Activated CD8-positive, alpha-beta T cell treated with anti-CD3 and anti-CD28 coated beads for 36 hours (primary cell): Measurements from ENCODE around the gene ZCCHC24. TPM values are rescaled to one million over a fixed set of nuclear protein-coding genes. Genes with fewer than 3 reads are reported as not detected.

Experiments used
- ATAC-seq: fragments of 200-7000 bp; cut with Tn5 transposase; one replicate; pipeline ENCODE4 v1.10.0; 2021; ENCODE audit warnings: mild to moderate bottlenecking, moderate library complexity
- CTCF ChIA-PET: fragments of 350-600 bp; sonication (Branson Sonifier 250); formaldehyde crosslinking; loops from one replicate; lab custom pipeline; 2021; ENCODE audit warnings: antibody characterized with exemption; lab: Charles Lee
- POLR2A ChIA-PET: fragments of 350-600 bp; sonication (Branson Sonifier 250); formaldehyde crosslinking; loops from one replicate; lab custom pipeline; 2021; ENCODE audit warnings: antibody characterized with exemption; lab: Charles Lee
- DNase-seq: peaks from one replicate; pipeline ENCODE4 v3.0.0-alpha.2; 2020
- H3K27ac Mint-ChIP-seq: one replicate; pipeline ENCODE4 v1.8.0; 2021; ENCODE audit warnings: mild to moderate bottlenecking, mixed read lengths
- H3K27me3 Mint-ChIP-seq: one replicate; pipeline ENCODE4 v1.8.0; 2021; ENCODE audit warnings: mixed read lengths
- H3K36me3 Mint-ChIP-seq: one replicate; pipeline ENCODE4 v1.8.0; 2021; ENCODE audit warnings: low read depth, mixed read lengths
- H3K4me1 Mint-ChIP-seq: one replicate; pipeline ENCODE4 v1.8.0; 2021; ENCODE audit warnings: low read depth, mixed read lengths
- H3K4me3 Mint-ChIP-seq: one replicate; pipeline ENCODE4 v1.8.0; 2021; ENCODE audit warnings: mild to moderate bottlenecking, moderate library complexity, mixed read lengths
- H3K9me3 Mint-ChIP-seq: one replicate; pipeline ENCODE4 v1.8.0; 2021; ENCODE audit warnings: mixed read lengths
- CTCF ChIP-seq: fragments of 200-600 bp; IDR thresholded peaks from one replicate; pipeline ENCODE4 v1.8.0; 2022; ENCODE audit warnings: antibody characterized with exemption, mild to moderate bottlenecking
- intact Hi-C: fragments of 100-400 bp; cut with micrococcal nuclease; formaldehyde crosslinking; loops from one replicate; pipeline ENCODE4 v1.10.0; 2022
- total RNA-seq, 2 experiments: library from RNA; stranded (reverse); gene quantifications; one replicate each; pipeline ENCODE4 v1.2.3, GENCODE V29; 2021

ZCCHC24 gene
- total RNA-seq, 2 experiments from 2014 or later = 1.0 to 1.7 TPM

- ChIA-PET POLR2A (interaction anchor here (2.3 to 3.2 kb wide), 2 partner anchors 9 to 12 kb away, joined by 10 to 22 read pairs; no protein-coding TSS in a partner anchor), CTCF (interaction anchor here (0.9 to 1.5 kb wide), 2 partner anchors 9 to 18 kb away, joined by 6 read pairs; partner anchors contain the start of gene PPIF)
- Mint-ChIP-seq H3K4me3 (no peak overlapping the region), H3K27me3 (no peaks in the 10 kb centered on the region), H3K4me1 (peaks cover 45% of the 10 kb centered on the region), H3K9me3 (no peaks in the 10 kb centered on the region), H3K27ac (no peak overlapping the region), H3K36me3 (peaks cover 46% of the 10 kb centered on the region)
- intact Hi-C loops = no loop called here
- ATAC-seq (no peak), DNase-seq (no peak)
- no peak for TF ChIP-seq CTCF
Measured at GRCh38 chr10:79357180-79357579, 88.2 kb downstream of the ZCCHC24 start.

- intact Hi-C loops = no loop called here
- TF ChIP-seq CTCF = no peak
- POLR2A ChIA-PET = interaction anchor here (2.3 to 3.2 kb wide), 2 partner anchors 8 to 11 kb away, joined by 10 to 22 read pairs; no protein-coding TSS in a partner anchor
- ATAC-seq (peak; percentile 35), DNase-seq (no peak)
- no peak overlapping the region for H3K4me3 Mint-ChIP-seq
- H3K27me3 Mint-ChIP-seq = no peaks in the 10 kb centered on the region
- no peak overlapping the region for H3K27ac Mint-ChIP-seq
- H3K9me3 Mint-ChIP-seq = no peaks in the 10 kb centered on the region
- peaks cover 35% of the 10 kb centered on the region for H3K4me1 Mint-ChIP-seq
- CTCF ChIA-PET = no interaction called here
- peaks cover 51% of the 10 kb centered on the region for H3K36me3 Mint-ChIP-seq
Measured at GRCh38 chr10:79356104-79356503, 89.3 kb downstream of the ZCCHC24 start.

- CTCF ChIA-PET = interaction anchor here (1.2 kb wide), 1 partner anchor 11 kb away, joined by 3 read pairs; no protein-coding TSS in a partner anchor
- no peaks in the 10 kb centered on the region for H3K9me3 Mint-ChIP-seq
- peaks cover 34% of the 10 kb centered on the region for H3K4me1 Mint-ChIP-seq
- no peaks in the 10 kb centered on the region for H3K27me3 Mint-ChIP-seq
- TF ChIP-seq CTCF = no peak
- ATAC-seq (no peak), DNase-seq (no peak)
- H3K27ac Mint-ChIP-seq = no peak overlapping the region
- POLR2A ChIA-PET = interaction anchor here (0.6 to 2.3 kb wide), 6 partner anchors 10 to 107 kb away, joined by 3 to 10 read pairs (median 4); no protein-coding TSS in a partner anchor
- no peak overlapping the region for H3K4me3 Mint-ChIP-seq
- intact Hi-C loops = no loop called here
- peaks cover 55% of the 10 kb centered on the region for H3K36me3 Mint-ChIP-seq
Measured at GRCh38 chr10:79355420-79356017, 89.9 kb downstream of the ZCCHC24 start.

- CTCF ChIA-PET = interaction anchor here (1.2 to 1.7 kb wide), 2 partner anchors 12 to 20 kb away, joined by 3 to 5 read pairs; no protein-coding TSS in a partner anchor
- no peak overlapping the region for H3K4me3 Mint-ChIP-seq
Measured at GRCh38 chr10:79354615-79355014, 90.8 kb downstream of the ZCCHC24 start.

More at GRCh38 chr10:79354615-79355014, 90.8 kb downstream of the ZCCHC24 start:
- peaks cover 39% of the 10 kb centered on the region for H3K4me1 Mint-ChIP-seq
- intact Hi-C loops = loop anchor here (5.0 kb wide), 1 partner anchor 37 kb away; no protein-coding TSS in a partner anchor
- DNase-seq (no peak), ATAC-seq (no peak)
- H3K36me3 Mint-ChIP-seq = peaks cover 64% of the 10 kb centered on the region
- H3K27me3 Mint-ChIP-seq = no peaks in the 10 kb centered on the region
- no peak overlapping the region for H3K27ac Mint-ChIP-seq
- POLR2A ChIA-PET = interaction anchor here (0.8 to 13.2 kb wide), 8 partner anchors 9 to 107 kb away, joined by 3 to 155 read pairs (median 4); no protein-coding TSS in a partner anchor
- TF ChIP-seq CTCF = no peak
- H3K9me3 Mint-ChIP-seq = no peaks in the 10 kb centered on the region
